HEK293 (cell line): ENCODE measurements around the gene ADD1.

Source experiments
- CTCF ChIA-PET: fragments of 350-600 bp; formaldehyde crosslinking; extraction: SDS; loops from one replicate; lab custom pipeline; 2021; ENCODE audit warnings: antibody characterized with exemption; lab: Yijun Ruan, JAX
- POLR2A ChIA-PET: fragments of 300-600 bp; formaldehyde crosslinking; extraction: SDS; loops from one replicate; lab custom pipeline; 2020; ENCODE audit warnings: antibody characterized with exemption, inconsistent platforms; lab: Yijun Ruan, JAX
- H3K27ac ChIP-seq: fragments of 200-500 bp; sonication (Bioruptor generic); 2 replicates; pipeline ENCODE4 v1.5.1; 2014; ENCODE audit warnings: low read depth, low read length, control low read depth, inconsistent platforms; ENCODE audit errors: extremely low read depth
- H3K36me3 ChIP-seq, 2 experiments: fragments of 200-500 bp in 1 of 2; sonication (Bioruptor generic) in 1 of 2; 1 replicate in 1 of 2; 2 replicates in 1 of 2; pipeline ENCODE4 v1.5.1; 2014 to 2017; ENCODE audit warnings: inconsistent platforms in 2 of 2, low read length in 2 of 2; ENCODE audit not compliant: control insufficient read depth in 2 of 2, insufficient read depth in 1 of 2
- H3K4me1 ChIP-seq: fragments of 200-500 bp; sonication (Bioruptor generic); 2 replicates; pipeline ENCODE4 v1.5.1; 2014; ENCODE audit warnings: mild to moderate bottlenecking, low read length, inconsistent platforms; ENCODE audit not compliant: control insufficient read depth, insufficient read depth
- H3K4me3 ChIP-seq: 2 replicates; pipeline ENCODE4 v1.5.1; 2011; ENCODE audit warnings: low read depth, mild to moderate bottlenecking, control low read depth, low read length, moderate library complexity
- H3K9me3 ChIP-seq: fragments of 200-500 bp; sonication (Bioruptor generic); 2 replicates; pipeline ENCODE4 v1.5.1; 2014; ENCODE audit warnings: low read depth, low read length, inconsistent platforms; ENCODE audit not compliant: control insufficient read depth, insufficient read depth
- HOXA7 ChIP-seq: sonication (generic); formaldehyde crosslinking; IDR thresholded peaks from 2 replicates; pipeline ENCODE4 v1.8.1; 2022; ENCODE audit warnings: missing genetic modification reagents, borderline replicate concordance
- MZF1 ChIP-seq: fragments of 450-650 bp; formaldehyde crosslinking; IDR thresholded peaks from 2 replicates; pipeline ENCODE4 v1.5.1; 2017; ENCODE audit warnings: missing biosample characterization, missing genetic modification characterization, borderline replicate concordance
- OVOL3 ChIP-seq: fragments of 450-650 bp; formaldehyde crosslinking; IDR thresholded peaks from 2 replicates; pipeline ENCODE4 v1.5.1; 2016; ENCODE audit warnings: missing biosample characterization, missing genetic modification characterization
- SALL2 ChIP-seq: fragments of 450-650 bp; formaldehyde crosslinking; IDR thresholded peaks from 2 replicates; pipeline ENCODE4 v1.5.0; 2017; ENCODE audit warnings: missing biosample characterization, mild to moderate bottlenecking, missing genetic modification characterization, borderline replicate concordance
- SP2 ChIP-seq: fragments of 450-650 bp; formaldehyde crosslinking; IDR thresholded peaks from 2 replicates; pipeline ENCODE4 v1.5.1; 2016; ENCODE audit warnings: missing biosample characterization, missing genetic modification characterization
- TRIM28 ChIP-seq: IDR thresholded peaks from 2 replicates; pipeline ENCODE4 v1.6.1; 2011; ENCODE audit warnings: low read length, control low read depth, borderline replicate concordance
- WT1 ChIP-seq: fragments of 450-650 bp; formaldehyde crosslinking; IDR thresholded peaks from 2 replicates; pipeline ENCODE4 v1.5.1; 2016; ENCODE audit warnings: missing biosample characterization, missing genetic modification characterization
- ZIC2 ChIP-seq: fragments of 450-650 bp; formaldehyde crosslinking; IDR thresholded peaks from 2 replicates; pipeline ENCODE4 v1.5.1; 2016; ENCODE audit warnings: missing biosample characterization, missing genetic modification characterization
- ZNF148 ChIP-seq: fragments of 450-650 bp; formaldehyde crosslinking; IDR thresholded peaks from 2 replicates; pipeline ENCODE4 v1.5.0; 2017; ENCODE audit warnings: missing biosample characterization, missing genetic modification characterization, borderline replicate concordance
- ZNF202 ChIP-seq: fragments of 450-650 bp; formaldehyde crosslinking; IDR thresholded peaks from 2 replicates; pipeline ENCODE4 v1.5.1; 2016; ENCODE audit warnings: missing biosample characterization, missing genetic modification characterization, borderline replicate concordance
- ZNF26 ChIP-seq: fragments of 450-650 bp; formaldehyde crosslinking; IDR thresholded peaks from 2 replicates; pipeline ENCODE4 v1.5.1; 2016; ENCODE audit warnings: missing biosample characterization, missing genetic modification characterization
- ZNF48 ChIP-seq: fragments of 450-650 bp; formaldehyde crosslinking; IDR thresholded peaks from 2 replicates; pipeline ENCODE4 v1.5.1; 2016; ENCODE audit warnings: missing biosample characterization, missing genetic modification characterization
- ZNF518A ChIP-seq: fragments of 450-650 bp; formaldehyde crosslinking; conservative IDR thresholded peaks from 2 replicates; pipeline ENCODE4 v1.5.1; 2016; ENCODE audit warnings: low read depth, missing biosample characterization, missing genetic modification characterization
- ZNF548 ChIP-seq: fragments of 450-650 bp; formaldehyde crosslinking; IDR thresholded peaks from 2 replicates; pipeline ENCODE4 v1.5.1; 2016; ENCODE audit warnings: missing biosample characterization, missing genetic modification characterization
- ZNF561 ChIP-seq: fragments of 450-650 bp; IDR thresholded peaks from 2 replicates; pipeline ENCODE4 v1.5.1; 2018; ENCODE audit warnings: missing biosample characterization, missing genetic modification characterization, borderline replicate concordance
- ZNF654 ChIP-seq: fragments of 450-650 bp; formaldehyde crosslinking; IDR thresholded peaks from 2 replicates; pipeline ENCODE4 v1.5.1; 2016; ENCODE audit warnings: low read depth, missing biosample characterization, missing genetic modification characterization
- ZNF777 ChIP-seq: fragments of 450-650 bp; formaldehyde crosslinking; IDR thresholded peaks from 2 replicates; pipeline ENCODE4 v1.5.1; 2017; ENCODE audit warnings: missing biosample characterization, missing genetic modification characterization, borderline replicate concordance
- ZNF792 ChIP-seq: fragments of 450-650 bp; formaldehyde crosslinking; IDR thresholded peaks from 2 replicates; pipeline ENCODE4 v1.5.1; 2016; ENCODE audit warnings: missing biosample characterization, missing genetic modification characterization
- ZNF843 ChIP-seq: fragments of 450-650 bp; formaldehyde crosslinking; IDR thresholded peaks from 2 replicates; pipeline ENCODE4 v1.5.1; 2016; ENCODE audit warnings: missing biosample characterization, missing genetic modification characterization

The ADD1 gene

GRCh38 chr4:2881431-2881830 lies 37.8 kb downstream of the ADD1 start:
- no peak overlapping the region for H3K27ac ChIP-seq
- no peak overlapping the region for H3K4me3 ChIP-seq
- ChIA-PET CTCF (interaction anchor here (0.7 kb wide), 1 partner anchor 22 kb away, joined by 3 read pairs; no protein-coding TSS in a partner anchor), POLR2A (no interaction called here)
- H3K9me3 ChIP-seq: no peaks in the 10 kb centered on the region
- no peaks in the 10 kb centered on the region for H3K4me1 ChIP-seq
- TF ChIP-seq ZNF202 (tag by site-specific recombination) (no peak), ZIC2 (tag by site-specific recombination) (no peak), TRIM28 (no peak), ZNF792 (tag by site-specific recombination) (no peak), ZNF548 (no peak), OVOL3 (tag by site-specific recombination) (no peak), ZNF48 (no peak)
- H3K36me3 ChIP-seq: peaks cover 3 to 68% of the 10 kb centered on the region in 2 experiments; a peak in 2 of 3 replicates

GRCh38 chr4:2882341-2882740 lies 38.7 kb downstream of the ADD1 start:
- Histone ChIP-seq H3K4me3 (no peak overlapping the region), H3K4me1 (no peaks in the 10 kb centered on the region)
- CTCF ChIA-PET: no interaction called here
- no peak for TF ChIP-seq MZF1 (tag by site-specific recombination)
- no peak for TF ChIP-seq SP2 (tag by site-specific recombination)
- TF ChIP-seq ZNF26 (tag by site-specific recombination): no peak
- no peak for TF ChIP-seq ZNF148
- no peak for TF ChIP-seq SALL2
- no peak for TF ChIP-seq WT1 (tag by site-specific recombination)
- no peak for TF ChIP-seq ZIC2 (tag by site-specific recombination)
- TF ChIP-seq ZNF561 (tag by site-specific recombination): no peak
- no peak for TF ChIP-seq ZNF777
- TF ChIP-seq ZNF654 (tag by site-specific recombination): no peak
- TF ChIP-seq, all 188 proteins: peak for 0
- POLR2A ChIA-PET: no interaction called here
- H3K9me3 ChIP-seq: no peaks in the 10 kb centered on the region
- no peak overlapping the region for H3K27ac ChIP-seq
- peaks cover 3 to 69% of the 10 kb centered on the region in 2 experiments; a peak in 2 of 3 replicates for H3K36me3 ChIP-seq

- no peaks in the 10 kb centered on the region for H3K9me3 ChIP-seq
- CTCF ChIA-PET: no interaction called here
- H3K27ac ChIP-seq: no peak overlapping the region
- H3K4me1 ChIP-seq: no peaks in the 10 kb centered on the region
- POLR2A ChIA-PET: no interaction called here
- TF ChIP-seq ZNF843 (tag by site-specific recombination): no peak
- no peak for TF ChIP-seq ZNF148
- TF ChIP-seq ZNF518A (tag by site-specific recombination): no peak
- TF ChIP-seq HOXA7 (CRISPR knock-in tag): no peak
- H3K36me3 ChIP-seq: peaks cover 3 to 51% of the 10 kb centered on the region in 2 experiments; a peak in 2 of 3 replicates
- H3K4me3 ChIP-seq: no peak overlapping the region
Measured at GRCh38 chr4:2886161-2886560, 42.5 kb downstream of the ADD1 start.
